ENCODE results near the gene LOXL4. TPM values are rescaled to one million over a fixed set of nuclear protein-coding genes. Genes with fewer than 3 reads are reported as not detected.

The LOXL4 gene
- total RNA-seq, 1 experiment from 2014 or later: 1.3 TPM

DNA sequence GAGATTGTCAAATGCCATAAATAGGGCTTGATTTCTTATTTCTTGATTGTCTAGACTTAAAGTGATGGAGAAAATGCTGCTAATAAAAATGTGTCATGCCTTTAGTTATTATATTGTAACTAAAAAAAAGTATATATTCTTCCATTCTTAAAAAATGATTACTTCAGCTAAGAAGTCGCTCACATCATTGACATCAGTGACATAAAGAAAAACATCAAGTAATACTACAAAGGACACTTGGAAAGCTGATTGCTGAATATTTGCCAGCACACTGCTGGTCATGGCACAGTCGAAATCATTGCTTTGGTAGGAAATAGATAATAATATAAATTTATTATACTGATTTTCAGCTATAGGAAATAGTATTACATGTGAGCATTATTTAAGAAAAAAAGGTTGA is 62.6 kb downstream of the LOXL4 start (continued):
- no peak for TF ChIP-seq POLR2AphosphoS5 (IDR thresholded peaks at IDR 0.05; ENCODE audit: low read depth, low read length)
- TF ChIP-seq EGR1 (IDR thresholded peaks at IDR 0.05; ENCODE audit: low read depth): no peak
- no peak for TF ChIP-seq SRF (IDR thresholded peaks at IDR 0.05; ENCODE audit: low read depth)

DNA sequence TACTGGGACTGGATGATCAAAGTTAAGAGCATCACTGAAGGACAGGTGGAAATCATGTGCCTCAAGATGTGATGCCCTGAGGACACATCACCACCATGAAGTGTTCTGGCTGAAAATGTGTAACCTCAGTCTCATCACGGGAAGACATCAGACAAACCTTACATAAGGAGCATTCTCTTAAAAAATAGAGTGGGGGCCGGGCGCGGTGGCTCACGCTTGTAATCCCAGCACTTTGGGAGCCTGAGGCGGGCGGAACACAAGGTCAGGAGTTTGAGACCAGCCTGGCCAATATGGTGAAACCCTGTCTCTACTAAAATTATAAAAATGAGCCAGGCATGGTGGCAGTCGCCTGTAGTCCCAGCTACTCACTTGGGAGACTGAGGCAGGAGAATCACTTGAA is 65.6 kb downstream of the LOXL4 start:
- POLR2A ChIA-PET: no interaction called here

DNA sequence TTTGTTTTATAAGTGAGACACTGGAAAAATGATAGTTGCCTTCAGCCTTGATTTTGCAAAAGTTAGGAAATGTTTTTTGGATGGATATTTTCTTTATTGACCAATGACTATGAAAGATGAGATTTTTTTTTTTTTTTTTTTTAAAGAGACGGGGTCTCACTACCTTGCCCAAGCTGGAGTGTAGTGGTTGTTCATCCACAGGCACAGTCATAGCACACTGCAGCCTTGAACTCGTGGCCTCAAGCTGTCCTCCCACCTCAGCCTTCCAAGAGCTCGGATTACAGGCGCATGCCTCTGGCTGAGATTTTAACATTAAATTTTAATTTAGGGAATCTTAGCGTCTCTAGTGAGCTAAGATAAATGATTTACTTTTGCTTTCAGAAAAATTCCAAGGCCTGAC is 66.2 kb downstream of the LOXL4 start:
- Histone ChIP-seq H3K27me3 (ENCODE audit: insufficient read depth, low read length) (no peaks in the 10 kb centered on the region), H3K4me1 (ENCODE audit: control insufficient read depth in 1 of 2, insufficient read depth in 2 of 2, low read length in 2 of 2) (no peaks in the 10 kb centered on the region), H3K36me3 (ENCODE audit: control insufficient read depth in 1 of 2, insufficient read depth in 2 of 2, low read length in 2 of 2) (no peaks in the 10 kb centered on the region), H3K79me2 (ENCODE audit: insufficient read depth, low read length) (0 out of 2 replicates have a peak, but pooled peaks cover 2% of the 10 kb centered on the region), H3K4me2 (ENCODE audit: low read length) (no peak overlapping the region), H2AFZ (ENCODE audit: low read depth, low read length, poor library complexity, severe bottlenecking) (no peak overlapping the region), H3K9ac (ENCODE audit: low read length) (no peak overlapping the region), H3K27ac (ENCODE audit: low read depth, low read length) (no peak overlapping the region), H4K20me1 (ENCODE audit: insufficient read depth) (no peaks in the 10 kb centered on the region), H3K9me3 (ENCODE audit: control insufficient read depth in 1 of 2, insufficient read depth in 1 of 2, low read depth in 1 of 2, low read length in 2 of 2) (no peaks in the 10 kb centered on the region), H3K9me2 (ENCODE audit: insufficient read depth) (no peaks in the 10 kb centered on the region), H3K4me3 (replicated peaks in 1 of 2; ENCODE audit: low read depth in 1 of 2, low read length in 2 of 2) (no peak overlapping the region)
- ChIA-PET CTCF (no interaction called here), RAD21 (ENCODE audit: low non-redundant PET in 1 of 2, low total read pairs in 2 of 2, uncharacterized antibody in 2 of 2, unreplicated experiment in 2 of 2) (no interaction called here), POLR2A (interaction anchor here (0.6 kb wide), 1 partner anchor 325 kb away, joined by 4 read pairs; no protein-coding TSS in a partner anchor)
- TF ChIP-seq POLR2A (IDR thresholded peaks at IDR 0.05; ENCODE audit: borderline replicate concordance, extremely low read depth, insufficient read depth, insufficient read length) (no peak), JUND (IDR thresholded peaks at IDR 0.05) (no peak), FOSL1 (IDR thresholded peaks at IDR 0.05; ENCODE audit: low read depth) (no peak)
- TF ChIP-seq, protein P1, sequence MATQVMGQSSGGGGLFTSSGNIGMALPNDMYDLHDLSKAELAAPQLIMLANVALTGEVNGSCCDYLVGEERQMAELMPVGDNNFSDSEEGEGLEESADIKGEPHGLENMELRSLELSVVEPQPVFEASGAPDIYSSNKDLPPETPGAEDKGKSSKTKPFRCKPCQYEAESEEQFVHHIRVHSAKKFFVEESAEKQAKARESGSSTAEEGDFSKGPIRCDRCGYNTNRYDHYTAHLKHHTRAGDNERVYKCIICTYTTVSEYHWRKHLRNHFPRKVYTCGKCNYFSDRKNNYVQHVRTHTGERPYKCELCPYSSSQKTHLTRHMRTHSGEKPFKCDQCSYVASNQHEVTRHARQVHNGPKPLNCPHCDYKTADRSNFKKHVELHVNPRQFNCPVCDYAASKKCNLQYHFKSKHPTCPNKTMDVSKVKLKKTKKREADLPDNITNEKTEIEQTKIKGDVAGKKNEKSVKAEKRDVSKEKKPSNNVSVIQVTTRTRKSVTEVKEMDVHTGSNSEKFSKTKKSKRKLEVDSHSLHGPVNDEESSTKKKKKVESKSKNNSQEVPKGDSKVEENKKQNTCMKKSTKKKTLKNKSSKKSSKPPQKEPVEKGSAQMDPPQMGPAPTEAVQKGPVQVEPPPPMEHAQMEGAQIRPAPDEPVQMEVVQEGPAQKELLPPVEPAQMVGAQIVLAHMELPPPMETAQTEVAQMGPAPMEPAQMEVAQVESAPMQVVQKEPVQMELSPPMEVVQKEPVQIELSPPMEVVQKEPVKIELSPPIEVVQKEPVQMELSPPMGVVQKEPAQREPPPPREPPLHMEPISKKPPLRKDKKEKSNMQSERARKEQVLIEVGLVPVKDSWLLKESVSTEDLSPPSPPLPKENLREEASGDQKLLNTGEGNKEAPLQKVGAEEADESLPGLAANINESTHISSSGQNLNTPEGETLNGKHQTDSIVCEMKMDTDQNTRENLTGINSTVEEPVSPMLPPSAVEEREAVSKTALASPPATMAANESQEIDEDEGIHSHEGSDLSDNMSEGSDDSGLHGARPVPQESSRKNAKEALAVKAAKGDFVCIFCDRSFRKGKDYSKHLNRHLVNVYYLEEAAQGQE (IDR thresholded peaks at IDR 0.05; ENCODE audit: low read depth): no peak
- DNase-seq (ENCODE audit: low read depth, low spot score): no peak
- no peak for ATAC-seq
- intact Hi-C loops (cut with micrococcal nuclease): no loop called here
- no TSS peak for BruUV-seq (replicated peaks)

More for the DNA sequence above, 65.6 kb downstream of the LOXL4 start:
- TF ChIP-seq SP1 (IDR thresholded peaks at IDR 0.05; ENCODE audit: low read depth) (no peak), YY1 (IDR thresholded peaks at IDR 0.05; ENCODE audit: extremely low read depth, insufficient replicate concordance, low read depth, low read length) (no peak)
- no peak overlapping the region for H3K9ac ChIP-seq (ENCODE audit: low read length)
- H3K36me3 ChIP-seq (ENCODE audit: control insufficient read depth in 1 of 2, insufficient read depth in 2 of 2, low read length in 2 of 2): no peaks in the 10 kb centered on the region
- H3K79me2 ChIP-seq (ENCODE audit: insufficient read depth, low read length): 0 out of 2 replicates have a peak, but pooled peaks cover 2% of the 10 kb centered on the region
- H3K4me2 ChIP-seq (ENCODE audit: low read length): no peak overlapping the region
- H2AFZ ChIP-seq (ENCODE audit: low read depth, low read length, poor library complexity, severe bottlenecking): no peak overlapping the region
- H3K9me3 ChIP-seq (ENCODE audit: control insufficient read depth in 1 of 2, insufficient read depth in 1 of 2, low read depth in 1 of 2, low read length in 2 of 2): no peaks in the 10 kb centered on the region
- intact Hi-C loops (cut with micrococcal nuclease): no loop called here
- RAD21 ChIA-PET (ENCODE audit: low non-redundant PET in 1 of 2, low total read pairs in 2 of 2, uncharacterized antibody in 2 of 2, unreplicated experiment in 2 of 2): no interaction called here
- no peaks in the 10 kb centered on the region for H3K4me1 ChIP-seq (ENCODE audit: control insufficient read depth in 1 of 2, insufficient read depth in 2 of 2, low read length in 2 of 2)
- H4K20me1 ChIP-seq (ENCODE audit: insufficient read depth): no peaks in the 10 kb centered on the region
- DNase-seq (ENCODE audit: low read depth, low spot score): no peak
- H3K9me2 ChIP-seq (ENCODE audit: insufficient read depth): no peaks in the 10 kb centered on the region
- no peak for ATAC-seq
- H3K27me3 ChIP-seq (ENCODE audit: insufficient read depth, low read length): no peaks in the 10 kb centered on the region
- no TSS peak for BruUV-seq (replicated peaks)
- H3K4me3 ChIP-seq (replicated peaks in 1 of 2; ENCODE audit: low read depth in 1 of 2, low read length in 2 of 2): no peak overlapping the region
- CTCF ChIA-PET: no interaction called here
- no peak overlapping the region for H3K27ac ChIP-seq (ENCODE audit: low read depth, low read length)
